ENCODE data around the gene LXN.
"Not testable (repeated sequence)": the region's sequence is repeated elsewhere in the genome, so short reads cannot be mapped to it uniquely, and the experiment has no call there.

Gene LXN

GRCh38 chr3:158672215-158673176 lies at the start of gene LXN:
LXN (minus strand) TSS chr3:158672648; CDS start chr3:158672478, 170 bp downstream.
- peak; percentile 83 for DNase-seq

GRCh38 chr3:158722108-158722507 lies 49.7 kb upstream of the LXN start:
- no peak for DNase-seq

- peak; percentile 93 for DNase-seq
These were observed 46.2 kb upstream of the LXN start for GRCh38 chr3:158718490-158719170.

DNA sequence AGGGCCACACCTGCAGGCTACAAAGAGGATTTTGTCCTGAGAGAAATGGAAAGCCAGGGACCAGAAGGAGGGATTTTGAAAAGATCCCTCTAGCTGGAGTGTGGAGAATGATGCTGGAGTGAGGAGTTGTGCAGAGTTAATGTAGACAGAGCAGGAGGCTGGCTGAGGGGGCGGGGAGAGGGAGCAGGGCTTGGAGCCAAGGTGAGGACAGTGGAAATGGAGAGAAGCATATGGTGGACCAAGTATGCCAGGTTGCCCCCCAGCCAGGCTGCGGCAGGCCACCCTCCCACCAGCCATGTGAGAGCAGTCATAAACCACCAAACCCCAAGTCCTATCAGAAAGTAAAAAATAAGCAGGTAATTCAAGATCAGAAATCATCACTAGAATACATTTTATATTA lies 45.1 kb upstream of the LXN start:
- no peak for DNase-seq

DNA sequence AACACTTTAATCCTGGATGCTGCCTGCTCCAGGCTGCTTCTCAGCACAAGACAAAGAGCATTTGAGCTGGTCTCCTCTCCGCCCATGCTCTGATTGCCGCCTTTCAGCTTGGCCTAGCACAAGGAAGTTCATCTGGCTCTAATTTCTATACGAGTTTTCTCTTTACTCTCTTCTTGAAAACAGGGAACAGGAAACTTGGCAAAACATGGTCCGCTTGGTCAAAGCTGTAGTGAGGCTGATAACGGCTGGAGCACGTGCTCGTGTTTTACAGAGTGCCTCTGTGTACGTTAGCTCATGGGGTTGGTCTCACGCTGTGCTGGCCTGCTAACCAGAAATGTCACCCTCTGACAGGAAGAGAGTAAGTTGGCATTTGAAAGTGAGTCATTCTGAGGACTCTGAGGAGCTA lies 40.6 kb upstream of the LXN start:
- DNase-seq: peak; percentile 48

GRCh38 chr3:158712443-158712842 lies 40.0 kb upstream of the LXN start:
- no peak for DNase-seq

DNA sequence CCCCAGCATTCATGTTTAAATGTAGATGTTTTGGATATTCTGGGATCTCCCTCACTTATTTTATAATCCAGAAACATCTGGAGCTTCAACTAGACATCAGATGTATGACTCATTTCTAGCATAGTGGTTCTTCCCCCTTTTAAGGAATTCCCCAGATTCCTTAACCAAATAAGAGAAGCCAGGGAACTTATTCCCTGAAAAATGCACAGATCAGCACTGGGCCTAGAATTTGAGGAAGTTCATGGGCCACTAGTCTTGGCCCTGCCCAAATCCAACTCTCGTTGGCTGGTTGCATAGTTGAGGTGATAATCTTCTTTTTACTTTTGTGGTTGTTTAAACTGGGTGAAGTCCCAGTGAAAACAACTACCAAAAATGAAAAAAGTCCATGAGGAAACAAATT lies 39.4 kb upstream of the LXN start:
- DNase-seq: peak; percentile 94

DNA sequence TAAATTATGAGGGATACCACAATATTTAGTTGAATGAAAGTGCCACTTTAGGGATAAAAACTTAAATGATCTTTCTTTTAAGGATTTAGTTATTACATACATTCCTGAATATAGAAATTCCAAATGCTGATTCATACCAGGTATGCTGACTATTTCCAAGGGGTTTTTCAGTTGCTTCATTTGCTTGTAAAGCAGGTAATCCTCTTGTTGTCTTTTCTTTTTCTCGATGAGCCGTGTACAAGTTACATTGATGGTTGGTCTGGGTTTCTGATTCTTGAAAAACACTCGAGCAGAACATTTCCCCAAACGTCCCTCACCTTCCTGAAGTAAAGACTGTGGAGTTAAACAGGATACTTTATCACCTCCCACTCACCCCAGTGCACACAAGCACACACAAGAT lies 38.2 kb upstream of the LXN start:
- no peak for DNase-seq

DNA sequence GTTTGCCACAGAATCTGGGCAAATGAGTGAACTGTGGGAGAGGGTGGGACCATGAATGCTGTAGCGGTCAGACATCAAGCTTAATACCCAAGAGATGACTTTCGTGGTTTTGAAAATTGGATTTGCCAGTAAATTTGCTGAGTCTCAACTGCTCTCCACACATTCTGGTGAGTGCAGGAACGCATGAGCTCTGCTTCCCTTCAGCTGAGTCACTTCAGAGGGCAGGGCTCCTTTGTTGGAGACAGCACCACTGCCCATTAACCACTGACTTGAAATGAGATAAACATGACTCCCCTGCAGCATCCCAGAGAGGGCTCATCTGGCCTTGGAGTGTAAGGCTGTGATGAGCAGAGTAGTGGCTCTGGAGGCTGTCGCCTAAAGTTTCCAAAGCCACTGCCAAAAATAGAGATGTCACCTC lies 37.2 kb upstream of the LXN start:
- peak; percentile 99 for DNase-seq

GRCh38 chr3:158703566-158703965 lies 31.1 kb upstream of the LXN start:
- no peak for DNase-seq

DNA sequence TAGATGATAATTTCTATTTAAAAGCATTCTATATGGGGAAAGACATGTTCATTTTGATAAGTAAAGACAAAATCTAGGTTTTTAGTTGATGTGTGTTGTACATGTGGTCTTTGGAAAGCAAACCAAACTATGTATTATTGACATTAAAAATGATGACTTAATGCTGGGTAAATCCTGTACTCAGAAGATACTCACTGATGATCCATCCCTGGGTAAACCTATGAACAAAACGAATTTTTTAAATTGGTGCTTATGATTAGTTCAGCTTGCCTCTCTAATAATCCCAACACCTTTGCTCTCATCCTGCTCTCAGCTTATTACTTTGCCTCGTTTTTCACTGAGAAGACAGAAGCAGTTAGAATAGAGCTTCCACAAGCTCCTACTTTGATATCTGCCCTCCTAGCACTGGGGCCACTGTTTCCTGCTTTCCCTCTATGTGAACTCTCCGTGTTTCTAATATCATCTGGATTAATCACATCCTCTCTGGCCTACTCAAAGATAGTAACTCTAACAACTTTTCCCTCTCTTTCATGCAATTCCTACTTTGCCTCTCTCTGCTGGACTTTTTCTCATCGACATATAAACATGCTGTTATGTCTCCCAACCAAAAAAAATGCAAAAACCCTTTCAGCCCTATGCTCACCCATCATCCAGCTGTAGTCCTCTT lies 30.5 kb upstream of the LXN start:
- peak; percentile 77 for DNase-seq

- peak; percentile 36 for DNase-seq
These were observed 29.1 kb upstream of the LXN start for GRCh38 chr3:158701420-158702065.

DNA sequence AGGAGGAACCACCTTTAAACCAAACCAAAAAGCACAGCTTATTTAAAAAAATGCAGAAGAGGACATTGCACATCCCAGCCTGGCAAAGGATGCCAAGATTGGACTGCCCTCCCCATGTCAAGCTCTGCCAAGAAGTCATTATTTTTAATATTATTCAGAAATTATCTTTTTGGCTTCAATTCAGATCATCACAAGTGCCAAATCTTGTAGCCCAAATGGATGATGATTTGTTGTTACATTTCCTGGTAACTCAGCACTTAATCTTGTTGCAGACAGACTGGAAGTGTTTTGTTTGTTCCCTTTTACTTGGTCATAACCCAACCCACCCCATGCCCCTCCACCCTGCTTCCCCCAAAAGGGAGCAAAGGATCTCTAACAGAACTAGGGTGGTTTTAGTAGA lies 28.1 kb upstream of the LXN start:
- no peak for DNase-seq

DNA sequence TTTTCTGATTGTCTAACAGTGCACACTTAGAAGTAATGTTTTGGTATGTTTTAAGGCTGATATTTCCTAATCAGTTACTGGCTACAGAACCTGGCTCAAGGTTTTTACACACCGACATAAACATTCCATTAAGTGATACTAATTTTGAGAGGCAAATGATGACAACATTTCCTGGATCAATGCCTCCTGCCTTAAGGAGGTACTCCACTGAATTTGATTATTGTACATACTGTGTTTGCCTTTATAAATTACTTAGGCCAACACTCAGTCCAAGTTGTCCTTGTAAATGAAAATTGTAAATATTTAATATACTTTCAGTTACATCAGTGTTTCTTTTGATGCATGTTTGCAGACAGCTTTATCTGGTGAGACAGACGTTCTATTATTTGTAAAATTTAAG lies 24.2 kb upstream of the LXN start:
- peak; percentile 53 for DNase-seq

GRCh38 chr3:158693866-158694456 lies 21.5 kb upstream of the LXN start:
- not testable (repeated sequence) for DNase-seq

DNA sequence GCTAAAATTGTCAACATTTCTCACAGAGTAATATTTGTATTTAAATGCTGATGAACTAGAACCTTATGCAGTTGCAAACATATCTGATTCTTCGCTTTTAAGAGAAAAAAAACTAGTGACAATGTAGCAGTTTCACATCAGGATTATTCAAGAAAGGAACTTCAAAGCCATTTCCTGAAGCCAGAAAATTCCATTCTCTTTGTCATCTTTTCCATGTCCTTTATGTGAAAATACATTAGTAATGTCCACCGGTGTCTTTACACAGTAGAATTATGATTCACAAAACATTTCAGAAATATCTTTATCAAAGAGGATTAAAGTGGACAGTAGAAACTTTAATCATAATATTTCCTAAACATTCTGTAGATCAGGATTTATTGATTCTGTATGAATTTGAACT lies 12.7 kb upstream of the LXN start:
- DNase-seq: peak; percentile 42

GRCh38 chr3:158683230-158683962 lies 10.9 kb upstream of the LXN start:
- peak; percentile 66 for DNase-seq

DNA sequence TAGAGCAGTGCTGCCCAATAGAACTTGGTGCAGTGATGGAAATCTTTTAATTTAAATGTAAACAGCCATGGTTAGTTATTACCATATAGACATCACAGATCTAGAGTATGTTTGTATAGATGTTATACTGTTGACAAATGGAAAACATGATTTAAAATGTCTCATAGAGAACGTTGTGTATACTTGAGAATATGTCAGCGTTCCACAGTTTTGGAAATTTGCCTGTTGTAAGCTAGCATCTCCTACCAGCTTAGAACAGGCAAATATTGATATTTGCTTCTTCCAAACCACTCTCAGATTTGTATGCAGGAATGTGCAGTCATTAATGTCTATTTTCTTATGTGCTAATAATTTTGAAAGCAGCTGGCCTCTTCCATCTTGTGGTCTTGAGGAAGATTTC lies 8.4 kb upstream of the LXN start:
- DNase-seq: no peak

DNA sequence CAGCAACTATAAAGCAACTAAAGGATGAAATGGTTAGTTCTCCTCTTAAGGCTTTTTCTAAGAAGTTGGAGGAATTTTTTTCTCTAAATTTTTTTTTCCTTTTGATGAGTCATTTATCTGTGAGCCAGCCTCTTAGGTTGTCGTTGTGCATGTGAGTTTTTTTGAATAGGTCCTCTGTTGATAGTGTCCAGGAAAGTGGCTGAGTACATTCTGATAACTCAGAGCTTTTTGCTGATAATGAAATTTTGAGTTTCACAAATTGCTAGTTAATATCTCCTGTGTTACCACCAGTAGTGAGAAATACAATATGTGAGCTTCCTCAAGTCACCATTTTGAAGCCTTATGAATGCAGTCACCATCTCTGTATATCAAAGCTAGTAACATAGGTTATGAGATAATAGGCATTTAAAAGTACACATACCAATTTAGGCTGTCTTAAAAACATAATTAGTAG lies 7.1 kb upstream of the LXN start:
- peak; percentile 23 for DNase-seq

- DNase-seq: no peak
These were observed 6.2 kb upstream of the LXN start for GRCh38 chr3:158678687-158679086.

GRCh38 chr3:158671821-158672214 lies 630 bp downstream of the LXN start:
- no peak for DNase-seq

DNA sequence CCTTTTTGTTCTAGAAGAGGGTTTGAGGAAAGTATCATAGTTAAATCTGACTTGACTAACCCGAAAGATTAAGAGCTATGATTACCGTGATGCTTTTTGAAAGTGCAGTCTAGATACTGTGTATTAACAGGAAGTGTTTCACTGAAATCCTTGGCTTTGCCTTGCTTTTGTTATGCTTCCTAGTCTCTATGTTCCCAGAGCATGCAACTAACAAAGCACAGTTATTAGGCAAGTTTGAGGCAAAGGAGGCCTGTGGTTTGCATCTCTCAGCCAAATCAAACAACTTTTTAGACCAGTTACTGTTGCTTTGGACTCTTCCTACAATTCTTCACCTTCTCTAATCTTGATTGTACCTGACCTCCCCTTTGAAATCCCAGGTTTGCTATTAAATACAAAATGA lies 3.9 kb downstream of the LXN start:
- DNase-seq: peak; percentile 24

Measured in fibroblast of upper back skin (primary cell).